ELR (cell line): ENCODE data around the gene SEMA3F.
A peak's percentile ranks its signal among the peaks of the same experiment; 100 is the strongest.

ENCODE experiments used
- DNase-seq: peaks from one replicate; pipeline ENCODE4 v3.0.0-alpha.2; 2015; ENCODE audit warnings: low read depth

Gene SEMA3F

GRCh38 chr3:50171540-50172301 is 16.6 kb downstream of the SEMA3F start:
- DNase-seq, result no peak

DNA sequence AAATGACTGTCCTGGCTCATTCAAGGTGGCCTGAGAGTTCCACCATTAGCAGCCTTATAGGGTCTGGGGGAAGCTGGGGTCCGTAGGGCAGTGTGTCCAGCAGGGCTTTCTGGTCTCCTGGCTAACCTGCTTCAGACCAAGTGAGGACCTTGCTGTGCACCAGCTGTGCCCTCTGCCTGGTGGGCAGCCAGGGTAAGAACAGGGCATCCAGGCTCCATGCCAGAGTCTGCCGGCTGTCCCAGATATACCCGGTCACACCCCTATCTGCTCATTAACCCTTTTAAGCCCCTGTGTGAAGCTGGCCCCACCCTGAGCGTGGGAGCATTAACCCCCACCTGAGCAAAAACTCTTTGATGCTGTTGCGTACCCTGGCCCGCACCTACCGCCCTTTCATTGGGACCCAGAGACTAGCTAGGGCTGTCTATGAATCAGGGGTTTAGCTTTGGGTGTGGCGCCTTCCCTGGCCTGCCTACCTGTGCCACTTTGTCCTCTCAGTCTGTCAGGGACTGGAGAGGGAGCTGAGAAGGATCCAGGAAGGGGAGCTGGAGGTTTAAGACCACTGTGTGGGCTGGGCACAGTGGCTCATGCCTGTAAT is 17.6 kb downstream of the SEMA3F start:
- DNase-seq, result no peak

GRCh38 chr3:50173685-50174516 is 18.8 kb downstream of the SEMA3F start:
- no peak for DNase-seq

GRCh38 chr3:50174517-50174895 is 19.4 kb downstream of the SEMA3F start:
- DNase-seq, result no peak

DNA sequence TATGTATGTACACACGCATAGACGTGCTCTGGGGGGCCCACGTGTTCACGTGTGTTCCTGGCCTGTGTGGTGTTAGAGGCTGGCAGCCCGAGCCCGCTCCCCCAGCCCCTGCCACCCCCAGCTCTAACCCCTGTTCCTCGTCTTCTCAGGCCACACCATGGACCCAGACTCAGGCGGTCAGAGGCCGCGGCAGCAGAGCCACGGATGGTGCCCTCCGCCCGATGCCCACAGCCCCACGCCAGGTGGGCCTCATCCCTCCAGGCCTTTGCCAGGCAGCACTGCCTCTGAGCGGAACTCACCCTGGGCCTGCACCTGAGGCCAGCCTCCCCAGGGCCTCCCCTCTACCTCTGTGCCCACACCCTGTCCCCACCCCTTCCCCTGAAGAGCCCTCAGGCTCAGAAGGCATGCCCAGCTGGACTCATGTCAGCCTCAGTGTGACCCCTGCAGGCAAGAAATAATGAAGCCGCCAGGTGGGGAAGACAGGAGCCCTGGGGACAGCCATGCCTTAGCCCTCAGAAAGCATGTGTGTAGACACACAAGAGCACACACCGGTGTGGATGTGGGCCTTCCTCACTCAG is 19.9 kb downstream of the SEMA3F start:
- DNase-seq, result no peak

DNA sequence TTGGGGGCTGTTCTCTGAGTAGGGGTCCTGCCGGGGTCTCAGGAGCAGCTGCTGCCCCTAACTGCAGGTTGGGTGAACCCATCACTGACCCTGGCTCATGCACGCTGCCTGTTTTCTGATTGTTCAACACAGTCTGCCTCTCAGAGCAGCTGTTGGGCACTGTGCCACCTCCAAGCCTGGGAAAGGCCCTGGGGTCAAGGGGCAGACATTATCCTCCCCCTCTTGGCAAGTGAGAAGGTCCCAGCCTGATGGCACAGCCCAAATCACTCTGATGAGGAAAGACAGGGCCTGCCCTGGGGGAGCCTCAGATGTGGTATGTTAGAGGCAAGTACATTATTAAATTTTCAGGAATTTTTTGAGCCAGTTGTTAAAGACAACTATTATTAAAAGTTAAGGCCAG is 22.2 kb downstream of the SEMA3F start:
- DNase-seq, result no peak

DNA sequence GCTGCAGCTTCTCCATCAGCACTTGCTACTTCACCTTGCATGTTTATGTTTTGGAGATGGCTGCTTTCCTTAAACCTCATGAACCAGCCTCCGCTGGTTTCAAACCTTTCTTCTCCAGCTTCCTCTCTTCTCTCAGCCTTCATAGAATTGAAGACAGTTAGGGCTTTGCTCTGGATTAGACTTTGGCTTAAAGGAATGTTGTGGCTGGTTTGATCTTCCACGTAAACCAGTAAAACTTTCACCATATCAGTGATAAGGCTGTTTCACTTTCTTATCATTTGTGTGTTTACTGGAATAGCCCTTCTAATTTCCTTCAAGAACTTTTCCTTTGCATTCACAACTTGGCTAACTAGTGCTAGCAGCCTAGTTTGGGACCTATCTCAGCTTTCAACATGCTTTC is 24.6 kb downstream of the SEMA3F start:
- no peak for DNase-seq

- no peak for DNase-seq
These were observed 26.9 kb downstream of the SEMA3F start for GRCh38 chr3:50181985-50182384.

GRCh38 chr3:50182533-50183099 is 27.5 kb downstream of the SEMA3F start:
- DNase-seq, result no peak

DNA sequence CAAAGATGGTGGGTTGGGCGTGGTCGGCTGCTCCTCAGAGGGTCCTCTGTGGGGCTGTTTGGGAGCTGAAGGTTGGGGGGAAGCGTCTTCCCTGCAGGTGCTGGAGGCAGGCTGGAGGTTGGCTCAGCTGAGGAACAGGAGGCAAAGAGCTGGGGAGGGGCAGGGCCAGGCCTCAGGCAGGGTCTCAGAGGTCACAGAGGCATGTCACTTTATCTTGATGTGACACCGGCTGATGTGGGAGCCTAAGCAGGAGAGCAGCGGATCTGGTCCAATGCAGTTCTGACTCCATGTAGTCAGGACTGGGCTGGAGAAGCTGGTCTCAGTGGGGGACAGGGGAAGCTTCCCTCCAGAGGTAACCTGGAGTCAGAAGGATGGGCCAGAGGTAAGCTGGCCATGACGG is 28.6 kb downstream of the SEMA3F start:
- no peak for DNase-seq

GRCh38 chr3:50184242-50184978 is 29.3 kb downstream of the SEMA3F start:
- DNase-seq, result no peak

DNA sequence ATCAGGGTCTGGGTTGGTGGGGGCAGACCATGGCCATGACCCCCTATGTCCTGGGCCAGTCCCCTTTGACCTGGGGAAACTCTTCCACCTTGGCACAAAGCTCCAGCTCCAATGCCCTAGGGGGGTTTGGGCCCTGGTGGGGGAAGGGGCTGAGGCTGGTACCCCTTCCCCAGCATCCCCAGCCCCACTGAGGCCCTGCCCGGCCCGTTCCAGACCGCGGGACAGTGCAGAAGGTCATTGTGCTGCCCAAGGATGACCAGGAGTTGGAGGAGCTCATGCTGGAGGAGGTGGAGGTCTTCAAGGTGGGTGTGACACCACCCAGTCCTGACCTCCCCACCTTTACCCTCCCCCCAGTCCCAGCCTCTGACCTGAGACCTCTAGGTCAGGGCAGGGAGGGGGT is 30.1 kb downstream of the SEMA3F start:
- no peak for DNase-seq

DNA sequence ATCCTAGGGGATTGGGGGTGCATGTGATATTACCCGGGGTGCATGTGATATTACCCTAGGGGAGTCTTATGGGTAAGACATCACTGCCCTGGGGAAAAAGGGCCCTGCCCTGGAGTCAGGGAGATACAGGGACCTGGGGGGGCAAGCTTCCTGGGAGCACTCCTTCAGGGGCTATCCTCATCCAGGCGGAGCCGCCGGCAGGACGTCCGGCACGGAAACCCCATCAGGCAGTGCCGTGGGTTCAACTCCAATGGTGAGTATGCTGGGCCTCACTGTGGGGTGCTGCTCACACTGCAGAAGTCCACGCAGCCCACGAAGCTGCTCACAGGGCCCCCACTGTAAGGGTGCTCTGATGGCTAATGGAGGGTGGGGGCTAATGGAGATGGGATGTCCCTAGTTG is 31.0 kb downstream of the SEMA3F start:
- no peak for DNase-seq

- no peak for DNase-seq
These were observed 32.6 kb downstream of the SEMA3F start for GRCh38 chr3:50187750-50188149.

GRCh38 chr3:50189274-50189673 is 34.1 kb downstream of the SEMA3F start:
- DNase-seq, result peak; percentile 85

GRCh38 chr3:50189989-50190388 is 34.9 kb downstream of the SEMA3F start:
- no peak for DNase-seq

DNA sequence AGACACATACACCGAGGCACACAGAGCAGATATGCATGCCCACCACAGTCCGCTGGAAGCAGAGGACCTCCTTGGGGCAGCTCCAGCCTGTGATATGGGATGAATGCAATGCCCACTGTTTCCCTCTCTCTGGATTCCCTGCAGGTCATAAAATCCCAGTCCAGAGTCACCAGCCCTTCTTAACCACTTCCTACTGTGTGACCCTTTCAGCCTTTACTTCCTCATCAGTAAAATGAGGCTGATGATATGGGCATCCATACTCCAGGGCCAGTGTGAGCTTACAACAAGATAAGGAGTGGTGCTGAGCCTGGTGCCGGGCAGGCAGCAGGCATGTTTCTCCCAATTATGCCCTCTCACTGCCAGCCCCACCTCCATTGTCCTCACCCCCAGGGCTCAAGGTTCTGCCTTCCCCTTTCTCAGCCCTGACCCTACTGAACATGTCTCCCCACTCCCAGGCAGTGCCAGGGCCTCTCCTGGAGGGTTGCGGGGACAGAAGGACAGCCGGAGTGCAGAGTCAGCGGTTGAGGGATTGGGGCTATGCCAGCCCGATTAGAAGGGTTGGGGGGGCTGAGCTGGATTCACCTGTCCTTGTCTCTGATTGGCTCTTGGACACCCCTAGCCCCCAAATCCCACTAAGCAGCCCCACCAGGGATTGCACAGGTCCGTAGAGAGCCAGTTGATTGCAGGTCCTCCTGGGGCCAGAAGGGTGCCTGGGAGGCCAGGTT is 36.0 kb downstream of the SEMA3F start, which contains the start of gene GNAT1:
GNAT1 (plus strand) TSS at position 675 of the 725 bp plus-strand sequence. CDS start 116 bp downstream, outside the sequence.
- no peak for DNase-seq

- DNase-seq, result no peak
These were observed 37.0 kb downstream of the SEMA3F start for GRCh38 chr3:50192124-50192523.

GRCh38 chr3:50192689-50193141 is 37.6 kb downstream of the SEMA3F start:
- DNase-seq, result peak; percentile 64

DNA sequence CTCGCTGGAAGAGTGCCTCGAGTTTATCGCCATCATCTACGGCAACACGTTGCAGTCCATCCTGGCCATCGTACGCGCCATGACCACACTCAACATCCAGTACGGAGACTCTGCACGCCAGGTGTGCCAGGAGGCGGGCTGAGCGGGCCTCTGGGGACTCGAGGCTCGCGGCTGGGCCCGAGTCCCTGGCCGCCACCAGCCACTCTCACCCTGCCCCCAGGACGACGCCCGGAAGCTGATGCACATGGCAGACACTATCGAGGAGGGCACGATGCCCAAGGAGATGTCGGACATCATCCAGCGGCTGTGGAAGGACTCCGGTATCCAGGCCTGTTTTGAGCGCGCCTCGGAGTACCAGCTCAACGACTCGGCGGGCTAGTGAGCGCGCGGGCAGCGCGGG is 38.2 kb downstream of the SEMA3F start:
- DNase-seq, result no peak

GRCh38 chr3:50193746-50194127 is 38.6 kb downstream of the SEMA3F start:
- no peak for DNase-seq
